ENCODE results near the gene NLGN1. TPM values are rescaled to one million over a fixed set of nuclear protein-coding genes. Genes with fewer than 3 reads are reported as not detected.

Gene NLGN1
- total RNA-seq, 1 donor from 2014 or later: 3.9 TPM

DNA sequence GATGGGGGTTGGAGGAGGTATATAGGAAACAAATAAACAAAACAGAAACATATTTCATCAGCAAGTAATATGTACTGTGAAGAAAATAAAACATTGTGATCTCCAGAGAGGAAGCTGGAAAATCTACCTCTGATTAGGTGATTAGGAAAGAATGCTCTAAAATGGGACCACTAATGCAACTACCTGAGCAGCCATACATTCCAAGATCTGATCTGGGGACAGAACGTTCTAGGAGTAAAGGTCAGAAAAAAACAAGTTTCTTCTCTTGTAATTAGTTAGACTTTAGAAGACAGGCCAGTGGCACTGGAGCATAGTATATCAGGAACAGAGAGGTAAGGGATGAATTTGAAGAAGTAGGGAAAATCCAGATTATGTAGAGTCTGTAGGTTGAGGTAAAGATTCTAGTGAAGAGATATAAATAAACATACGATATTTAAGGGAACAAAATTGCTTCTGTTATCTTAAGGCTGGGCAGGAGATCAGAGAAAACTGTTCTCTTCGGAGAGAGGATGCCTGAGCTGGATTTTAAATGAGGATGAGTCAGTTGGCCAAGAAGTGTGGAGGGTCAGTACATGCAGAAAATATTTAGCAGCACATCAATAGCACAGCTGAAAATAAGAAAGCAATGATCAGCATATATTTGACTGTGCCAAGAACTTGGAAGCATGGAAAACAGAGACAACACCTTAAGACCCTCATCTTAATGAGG, 429.5 kb downstream of the NLGN1 start:
- no peaks in the 10 kb centered on the region for H3K36me3 ChIP-seq
- intact Hi-C loops (cut with DNase I): no loop called here
- no peak overlapping the region for H3K4me3 ChIP-seq
- DNase-seq (no peak), ATAC-seq (no peak)
- H3K9me3 ChIP-seq: no peaks in the 10 kb centered on the region
- no peaks in the 10 kb centered on the region for H3K4me1 ChIP-seq
- H3K27me3 ChIP-seq (ENCODE audit: low read depth): no peaks in the 10 kb centered on the region
- TF ChIP-seq, protein P1, sequence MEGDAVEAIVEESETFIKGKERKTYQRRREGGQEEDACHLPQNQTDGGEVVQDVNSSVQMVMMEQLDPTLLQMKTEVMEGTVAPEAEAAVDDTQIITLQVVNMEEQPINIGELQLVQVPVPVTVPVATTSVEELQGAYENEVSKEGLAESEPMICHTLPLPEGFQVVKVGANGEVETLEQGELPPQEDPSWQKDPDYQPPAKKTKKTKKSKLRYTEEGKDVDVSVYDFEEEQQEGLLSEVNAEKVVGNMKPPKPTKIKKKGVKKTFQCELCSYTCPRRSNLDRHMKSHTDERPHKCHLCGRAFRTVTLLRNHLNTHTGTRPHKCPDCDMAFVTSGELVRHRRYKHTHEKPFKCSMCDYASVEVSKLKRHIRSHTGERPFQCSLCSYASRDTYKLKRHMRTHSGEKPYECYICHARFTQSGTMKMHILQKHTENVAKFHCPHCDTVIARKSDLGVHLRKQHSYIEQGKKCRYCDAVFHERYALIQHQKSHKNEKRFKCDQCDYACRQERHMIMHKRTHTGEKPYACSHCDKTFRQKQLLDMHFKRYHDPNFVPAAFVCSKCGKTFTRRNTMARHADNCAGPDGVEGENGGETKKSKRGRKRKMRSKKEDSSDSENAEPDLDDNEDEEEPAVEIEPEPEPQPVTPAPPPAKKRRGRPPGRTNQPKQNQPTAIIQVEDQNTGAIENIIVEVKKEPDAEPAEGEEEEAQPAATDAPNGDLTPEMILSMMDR (IDR thresholded peaks at IDR 0.05): no peak
- no peak overlapping the region for H3K27ac ChIP-seq

DNA sequence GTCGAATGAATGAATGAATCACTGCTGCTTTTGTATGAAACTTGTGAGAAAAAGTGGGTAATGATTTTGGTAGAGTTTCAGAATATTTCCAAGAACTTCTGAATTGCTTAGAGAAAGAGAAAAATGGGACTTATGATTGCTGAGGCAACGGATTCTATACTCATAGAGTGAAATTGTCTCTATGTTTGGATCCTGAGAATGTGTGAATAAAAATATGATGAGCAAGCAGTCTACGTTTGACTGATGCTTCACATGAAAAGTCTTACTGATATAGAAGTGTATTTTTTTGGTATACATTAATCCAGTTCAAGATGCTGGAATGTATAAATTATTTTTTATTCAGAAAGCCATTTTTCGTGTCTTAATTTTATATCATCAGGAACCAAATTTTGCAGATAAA, 441.1 kb downstream of the NLGN1 start:
- ATAC-seq: no peak
- H3K4me3 ChIP-seq: no peak overlapping the region
- intact Hi-C loops (cut with DNase I): no loop called here
- no peaks in the 10 kb centered on the region for H3K9me3 ChIP-seq
- TF ChIP-seq, protein P1 (IDR thresholded peaks at IDR 0.05): no peak
- H3K27ac ChIP-seq: no peak overlapping the region
- no peaks in the 10 kb centered on the region for H3K36me3 ChIP-seq
- DNase-seq: no peak
- H3K4me1 ChIP-seq: no peaks in the 10 kb centered on the region
- H3K27me3 ChIP-seq (ENCODE audit: low read depth): no peaks in the 10 kb centered on the region

DNA sequence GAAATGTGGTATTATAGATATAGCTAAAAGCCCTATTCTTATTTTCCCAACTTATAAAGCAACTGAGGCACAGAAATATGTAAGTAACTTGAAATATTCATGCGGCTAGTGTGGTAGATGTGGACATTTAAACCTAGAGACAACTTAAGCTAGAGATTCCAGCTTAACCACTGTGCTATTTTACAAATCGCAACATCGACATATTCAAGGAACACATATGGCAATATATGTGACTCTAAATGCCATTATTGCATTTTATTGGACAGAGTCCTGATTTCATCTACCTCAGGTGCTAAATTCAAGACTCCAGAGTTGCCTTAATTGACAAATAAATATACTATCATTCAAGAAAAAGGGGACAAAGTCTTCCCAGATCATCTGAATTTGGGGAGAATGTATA, 442.3 kb downstream of the NLGN1 start:
- no peaks in the 10 kb centered on the region for H3K4me1 ChIP-seq
- ATAC-seq: no peak
- DNase-seq: no peak
- no peaks in the 10 kb centered on the region for H3K9me3 ChIP-seq
- no peak overlapping the region for H3K4me3 ChIP-seq
- no peaks in the 10 kb centered on the region for H3K36me3 ChIP-seq
- intact Hi-C loops (cut with DNase I): no loop called here
- TF ChIP-seq, protein P1 (IDR thresholded peaks at IDR 0.05): no peak
- no peak overlapping the region for H3K27ac ChIP-seq
- no peaks in the 10 kb centered on the region for H3K27me3 ChIP-seq (ENCODE audit: low read depth)

DNA sequence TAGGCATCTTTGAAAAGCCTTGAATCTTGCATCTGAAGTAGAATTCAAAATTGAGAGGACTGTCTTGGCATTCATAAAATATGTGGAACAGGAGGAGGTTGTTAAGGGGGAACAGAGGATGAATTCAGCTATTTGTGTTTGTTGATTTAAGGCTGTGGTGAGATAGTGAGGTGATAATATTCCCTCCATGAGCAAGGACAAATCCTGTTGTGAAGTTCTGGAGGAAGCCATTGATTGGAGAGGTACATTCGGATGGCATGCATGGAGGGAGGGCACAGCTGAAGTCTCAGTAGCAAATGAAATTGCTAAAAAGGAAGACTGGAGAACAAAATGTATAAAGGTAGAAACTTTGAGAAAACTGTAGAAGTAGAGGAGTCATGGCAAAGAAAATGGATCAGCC, 443.8 kb downstream of the NLGN1 start:
- DNase-seq: no peak
- no peak overlapping the region for H3K27ac ChIP-seq

DNA sequence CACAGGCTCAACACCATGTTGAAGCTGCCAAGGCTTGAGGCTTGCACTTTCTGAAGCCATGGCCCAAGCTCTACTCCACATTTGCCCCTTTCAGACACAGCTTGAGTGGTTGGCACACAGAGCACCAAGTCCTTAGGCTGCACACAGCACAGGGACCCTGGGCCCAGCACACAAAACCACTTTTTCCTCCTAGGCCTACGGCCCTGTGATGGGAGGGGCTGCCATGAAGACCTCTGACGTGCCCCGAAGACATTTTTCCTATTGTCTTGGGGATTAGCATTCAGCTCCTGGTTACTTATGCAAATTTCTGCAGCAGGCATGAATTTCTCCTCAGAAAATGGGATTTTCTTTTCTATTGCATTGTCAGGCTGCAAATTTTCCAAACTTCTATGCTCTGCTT, 445.5 kb downstream of the NLGN1 start:
- H3K36me3 ChIP-seq: no peaks in the 10 kb centered on the region
- ATAC-seq (no peak), DNase-seq (no peak)
- H3K4me3 ChIP-seq: no peak overlapping the region
- no peaks in the 10 kb centered on the region for H3K9me3 ChIP-seq
- no peaks in the 10 kb centered on the region for H3K27me3 ChIP-seq (ENCODE audit: low read depth)
- intact Hi-C loops (cut with DNase I): no loop called here
- TF ChIP-seq, protein P1 (IDR thresholded peaks at IDR 0.05): no peak
- no peaks in the 10 kb centered on the region for H3K4me1 ChIP-seq
- no peak overlapping the region for H3K27ac ChIP-seq

More for the DNA sequence above, 443.8 kb downstream of the NLGN1 start:
- H3K9me3 ChIP-seq: no peaks in the 10 kb centered on the region
- intact Hi-C loops (cut with DNase I): no loop called here
- TF ChIP-seq, protein P1 (IDR thresholded peaks at IDR 0.05): no peak
- ATAC-seq: no peak
- no peak overlapping the region for H3K4me3 ChIP-seq
- H3K4me1 ChIP-seq: no peaks in the 10 kb centered on the region
- H3K36me3 ChIP-seq: no peaks in the 10 kb centered on the region
- H3K27me3 ChIP-seq (ENCODE audit: low read depth): no peaks in the 10 kb centered on the region

Data from lower lobe of right lung (tissue), 2 donors.